Karpas-422 (cell line): Measurements from ENCODE around the gene DDIT4L. TPM values are rescaled to one million over a fixed set of nuclear protein-coding genes. Genes with fewer than 3 reads are reported as not detected.
"Not testable (repeated sequence)": the region's sequence is repeated elsewhere in the genome, so short reads cannot be mapped to it uniquely, and the experiment has no call there.

Experiments used
- DNase-seq: peaks from one replicate; pipeline ENCODE4 v3.0.0-alpha.2; 2015
- H2AFZ ChIP-seq: fragments of 200-600 bp; sonication (generic); 2 replicates; pipeline ENCODE4 v1.6.1; 2014; ENCODE audit warnings: antibody characterized with exemption, low read length, mixed read lengths
- H3K27ac ChIP-seq: fragments of 200-600 bp; sonication (generic); 2 replicates; pipeline ENCODE4 v1.5.1; 2014; ENCODE audit warnings: mild to moderate bottlenecking, low read length, moderate library complexity
- H3K27me3 ChIP-seq: fragments of 200-600 bp; sonication (generic); 2 replicates; pipeline ENCODE4 v1.6.1; 2014; ENCODE audit warnings: low read length, mixed read lengths
- H3K36me3 ChIP-seq: fragments of 200-600 bp; sonication (generic); 2 replicates; pipeline ENCODE4 v1.6.1; 2014; ENCODE audit warnings: low read length, mixed read lengths; ENCODE audit not compliant: insufficient read depth
- H3K4me1 ChIP-seq: fragments of 200-600 bp; sonication (generic); 2 replicates; pipeline ENCODE4 v1.6.1; 2014; ENCODE audit warnings: mild to moderate bottlenecking, low read length, mixed read lengths
- H3K4me2 ChIP-seq: fragments of 200-600 bp; sonication (generic); 2 replicates; pipeline ENCODE4 v1.6.1; 2014; ENCODE audit warnings: low read length, low read depth, mild to moderate bottlenecking; ENCODE audit not compliant: poor library complexity, severe bottlenecking
- H3K4me3 ChIP-seq: fragments of 200-600 bp; sonication (generic); 2 replicates; pipeline ENCODE4 v1.5.1; 2014; ENCODE audit warnings: mild to moderate bottlenecking, antibody characterized with exemption, low read length, mixed read lengths
- H3K79me2 ChIP-seq: fragments of 200-600 bp; sonication (generic); 2 replicates; pipeline ENCODE4 v1.6.1; 2014; ENCODE audit warnings: mild to moderate bottlenecking, low read length, mixed read lengths
- H3K9ac ChIP-seq: fragments of 200-600 bp; sonication (generic); 2 replicates; pipeline ENCODE4 v1.6.0; 2014; ENCODE audit warnings: low read length
- H3K9me2 ChIP-seq: fragments of 200-600 bp; sonication (generic), shearing (Covaris generic); replicated peaks from 2 replicates; pipeline ENCODE4 v1.6.0; 2014; ENCODE audit warnings: mild to moderate bottlenecking, low read length, moderate library complexity; ENCODE audit not compliant: insufficient read depth
- H3K9me3 ChIP-seq: fragments of 300-700, 200-600 bp; sonication (generic); 2 replicates; pipeline ENCODE4 v1.6.1; 2014; ENCODE audit warnings: low read length, mixed read lengths
- H4K20me1 ChIP-seq: fragments of 200-600 bp; sonication (generic); 2 replicates; pipeline ENCODE4 v1.6.1; 2014; ENCODE audit warnings: mild to moderate bottlenecking, antibody characterized with exemption, low read length, low read depth; ENCODE audit not compliant: insufficient read depth
- total RNA-seq: library from RNA; depleted of rRNA; stranded (reverse); fragments of >200 nt; shearing (Covaris generic); gene quantifications from 2 replicates; pipeline ENCODE4 v1.2.3, GENCODE V29; 2014; ENCODE audit warnings: low replicate concordance

The DDIT4L gene
- total RNA-seq, 1 experiment from 2014 or later, result not detected

DNA sequence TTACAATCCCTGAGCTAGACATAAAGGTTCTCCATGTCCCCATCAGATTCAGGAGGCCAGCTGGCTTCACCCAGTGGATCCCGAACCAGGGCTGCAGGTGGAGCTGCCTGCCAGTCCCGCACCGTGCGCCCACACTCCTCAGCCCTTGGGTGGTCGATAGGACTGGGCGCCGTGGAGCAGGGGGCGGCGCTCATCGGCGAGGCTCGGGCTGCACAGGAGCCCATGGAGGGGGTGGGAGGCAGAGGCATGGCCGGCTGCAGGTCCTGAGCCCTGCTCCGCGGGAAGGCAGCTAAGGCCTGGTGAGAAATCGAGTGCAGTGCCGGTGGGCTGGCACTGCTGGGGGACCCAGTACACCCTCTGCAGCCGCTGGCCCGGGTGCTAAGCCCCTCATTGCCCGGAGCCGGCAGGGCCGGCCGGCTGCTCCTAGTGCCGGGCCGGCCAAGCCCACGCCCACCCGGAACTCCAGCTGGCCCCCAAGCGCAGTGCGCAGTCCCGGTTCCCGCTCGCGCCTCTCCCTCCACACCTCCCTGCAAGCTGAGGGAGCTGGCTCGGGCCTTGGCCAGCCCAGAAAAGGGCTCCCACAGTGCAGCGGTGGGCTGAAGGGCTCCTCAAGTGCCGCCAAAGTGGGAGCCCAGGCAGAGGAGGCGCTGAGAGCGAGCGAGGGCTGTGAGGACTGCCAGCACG lies 6.3 kb upstream of the DDIT4L start:
- H3K9me3 ChIP-seq, H3K36me3 ChIP-seq, H3K27ac ChIP-seq, H3K9ac ChIP-seq, H4K20me1 ChIP-seq, H3K27me3 ChIP-seq, DNase-seq, H3K4me1 ChIP-seq, H3K4me2 ChIP-seq, H2AFZ ChIP-seq, H3K79me2 ChIP-seq, H3K4me3 ChIP-seq, H3K9me2 ChIP-seq: not testable (repeated sequence)

GRCh38 chr4:100190643-100191600 lies 654 bp upstream of the DDIT4L start:
- Histone ChIP-seq H3K27me3 (no peaks in the 10 kb centered on the region), H4K20me1 (no peaks in the 10 kb centered on the region), H3K4me3 (no peak overlapping the region), H3K27ac (no peak overlapping the region), H2AFZ (no peak overlapping the region), H3K79me2 (no peaks in the 10 kb centered on the region), H3K4me1 (no peaks in the 10 kb centered on the region), H3K4me2 (no peak overlapping the region), H3K9me3 (no peaks in the 10 kb centered on the region), H3K36me3 (no peaks in the 10 kb centered on the region), H3K9ac (no peak overlapping the region), H3K9me2 (no peaks in the 10 kb centered on the region)
- DNase-seq, result no peak

DNA sequence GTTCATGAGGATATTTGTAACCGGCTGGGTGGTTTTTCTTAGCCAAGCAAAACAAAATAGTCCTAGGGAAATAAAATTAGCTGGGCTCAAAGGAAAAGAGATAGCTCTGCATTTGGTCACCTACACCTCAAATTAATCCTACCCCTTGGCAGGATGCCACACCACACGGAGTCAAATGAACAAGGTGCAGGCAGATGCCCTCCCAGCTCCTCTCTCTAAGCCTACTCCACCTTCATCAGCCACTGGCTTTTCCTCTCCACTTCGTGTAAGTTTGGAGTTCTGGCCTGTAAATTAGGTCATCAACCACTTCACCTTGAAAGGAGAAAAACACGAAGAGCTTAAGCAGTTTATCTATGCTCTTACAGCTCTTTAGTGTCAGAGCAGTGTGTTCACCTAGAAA lies 1.4 kb downstream of the DDIT4L start:
- no peak overlapping the region for H2AFZ ChIP-seq
- H3K79me2 ChIP-seq, result no peaks in the 10 kb centered on the region
- no peak for DNase-seq
- no peaks in the 10 kb centered on the region for H3K4me1 ChIP-seq
- H3K36me3 ChIP-seq, result no peaks in the 10 kb centered on the region
- H4K20me1 ChIP-seq, result no peaks in the 10 kb centered on the region
- no peaks in the 10 kb centered on the region for H3K27me3 ChIP-seq
- no peaks in the 10 kb centered on the region for H3K9me3 ChIP-seq
- H3K4me3 ChIP-seq, result no peak overlapping the region
- no peak overlapping the region for H3K4me2 ChIP-seq
- H3K27ac ChIP-seq, result no peak overlapping the region
- no peaks in the 10 kb centered on the region for H3K9me2 ChIP-seq
- H3K9ac ChIP-seq, result no peak overlapping the region

DNA sequence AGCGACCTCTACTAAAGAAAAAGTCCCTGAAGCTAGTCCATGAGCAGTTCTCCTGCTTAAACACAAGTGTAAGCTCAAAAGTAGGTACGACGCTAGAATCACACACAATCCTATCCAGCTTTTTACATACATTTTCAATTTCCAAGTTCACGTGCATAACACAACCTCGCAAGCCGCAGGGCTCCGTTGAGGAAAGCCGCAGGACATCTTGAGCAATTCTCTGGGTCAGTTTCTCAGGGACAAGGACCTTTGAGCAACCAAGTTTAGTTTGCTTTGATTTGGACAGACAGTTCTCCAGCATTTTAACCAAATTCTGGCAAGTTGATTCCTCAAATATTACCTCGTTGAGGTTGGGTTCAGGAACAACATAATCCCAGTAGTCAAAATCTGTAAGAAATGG lies 2.5 kb downstream of the DDIT4L start:
- no peak overlapping the region for H3K4me2 ChIP-seq

GRCh38 chr4:100184787-100185186 lies 5.5 kb downstream of the DDIT4L start:
- Histone ChIP-seq H3K27ac (no peak overlapping the region), H4K20me1 (no peaks in the 10 kb centered on the region), H3K4me2 (no peak overlapping the region), H3K36me3 (no peaks in the 10 kb centered on the region), H2AFZ (no peak overlapping the region), H3K4me3 (no peak overlapping the region), H3K27me3 (no peaks in the 10 kb centered on the region), H3K4me1 (no peaks in the 10 kb centered on the region), H3K9me3 (no peaks in the 10 kb centered on the region), H3K79me2 (no peaks in the 10 kb centered on the region), H3K9ac (no peak overlapping the region), H3K9me2 (no peaks in the 10 kb centered on the region)
- DNase-seq, result no peak

More for the DNA sequence above, 2.5 kb downstream of the DDIT4L start:
- Histone ChIP-seq H3K27ac (no peak overlapping the region), H3K9me2 (no peaks in the 10 kb centered on the region), H3K4me1 (no peaks in the 10 kb centered on the region), H2AFZ (no peak overlapping the region), H3K4me3 (no peak overlapping the region), H3K27me3 (no peaks in the 10 kb centered on the region), H3K9ac (no peak overlapping the region), H3K79me2 (no peaks in the 10 kb centered on the region), H3K9me3 (no peaks in the 10 kb centered on the region), H3K36me3 (no peaks in the 10 kb centered on the region), H4K20me1 (no peaks in the 10 kb centered on the region)
- no peak for DNase-seq

DNA sequence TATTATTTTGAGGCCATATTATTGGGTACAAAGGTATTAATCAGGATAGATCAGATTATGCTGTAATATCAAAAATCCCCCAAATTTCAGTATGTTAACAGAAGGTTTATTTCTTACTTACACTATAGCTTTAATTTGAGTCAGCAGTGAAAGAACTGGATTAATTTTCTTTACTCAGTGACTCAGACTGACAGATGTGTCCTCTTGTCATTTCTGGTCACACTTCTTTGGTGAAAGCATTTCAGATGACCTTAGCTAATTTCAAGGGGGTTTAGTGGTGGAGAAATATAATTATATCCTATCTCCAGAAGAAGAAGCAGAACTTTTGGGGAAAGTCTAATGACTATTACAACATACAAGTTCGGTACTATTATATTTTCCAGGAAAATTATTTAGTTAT lies 12.4 kb downstream of the DDIT4L start:
- Histone ChIP-seq H3K4me1 (no peaks in the 10 kb centered on the region), H3K4me2 (no peak overlapping the region)
- no peak for DNase-seq

GRCh38 chr4:100177126-100177525 lies 13.1 kb downstream of the DDIT4L start:
- H3K4me2 ChIP-seq, result no peak overlapping the region
- no peak overlapping the region for H3K4me3 ChIP-seq
- H3K9ac ChIP-seq, result no peak overlapping the region
- DNase-seq, result no peak
- no peaks in the 10 kb centered on the region for H4K20me1 ChIP-seq
- H3K79me2 ChIP-seq, result no peaks in the 10 kb centered on the region
- H3K9me3 ChIP-seq, result no peaks in the 10 kb centered on the region
- H3K27ac ChIP-seq, result no peak overlapping the region
- H3K9me2 ChIP-seq, result no peaks in the 10 kb centered on the region
- H3K36me3 ChIP-seq, result no peaks in the 10 kb centered on the region
- H2AFZ ChIP-seq, result no peak overlapping the region
- H3K4me1 ChIP-seq, result no peaks in the 10 kb centered on the region
- no peaks in the 10 kb centered on the region for H3K27me3 ChIP-seq

More for the DNA sequence above, 12.4 kb downstream of the DDIT4L start:
- Histone ChIP-seq H3K79me2 (no peaks in the 10 kb centered on the region), H4K20me1 (no peaks in the 10 kb centered on the region), H3K36me3 (no peaks in the 10 kb centered on the region), H3K9ac (no peak overlapping the region), H3K27me3 (no peaks in the 10 kb centered on the region), H3K4me3 (no peak overlapping the region), H3K27ac (no peak overlapping the region), H3K9me2 (no peaks in the 10 kb centered on the region), H2AFZ (no peak overlapping the region), H3K9me3 (no peaks in the 10 kb centered on the region)

- H3K9me2 ChIP-seq, result no peaks in the 10 kb centered on the region
- H3K79me2 ChIP-seq, result no peaks in the 10 kb centered on the region
- no peak for DNase-seq
- H3K9me3 ChIP-seq, result no peaks in the 10 kb centered on the region
- no peak overlapping the region for H3K9ac ChIP-seq
- H3K4me2 ChIP-seq, result no peak overlapping the region
- no peaks in the 10 kb centered on the region for H3K27me3 ChIP-seq
- no peak overlapping the region for H3K27ac ChIP-seq
- no peak overlapping the region for H2AFZ ChIP-seq
- no peaks in the 10 kb centered on the region for H3K4me1 ChIP-seq
- no peaks in the 10 kb centered on the region for H4K20me1 ChIP-seq
- H3K36me3 ChIP-seq, result no peaks in the 10 kb centered on the region
- H3K4me3 ChIP-seq, result no peak overlapping the region
These were observed 14.4 kb downstream of the DDIT4L start for GRCh38 chr4:100175858-100176257.
